HG02885 (cell line): Measurements from ENCODE around the gene ROBO1.
A peak's percentile ranks its signal among the peaks of the same experiment; 100 is the strongest.

Experiments
- ATAC-seq: cut with Tn5 transposase; IDR thresholded peaks from one replicate; pipeline ENCODE4 v1.9.1; 2021; ENCODE audit warnings: mild to moderate bottlenecking; ENCODE audit not compliant: unreplicated experiment, poor library complexity

The ROBO1 gene

DNA sequence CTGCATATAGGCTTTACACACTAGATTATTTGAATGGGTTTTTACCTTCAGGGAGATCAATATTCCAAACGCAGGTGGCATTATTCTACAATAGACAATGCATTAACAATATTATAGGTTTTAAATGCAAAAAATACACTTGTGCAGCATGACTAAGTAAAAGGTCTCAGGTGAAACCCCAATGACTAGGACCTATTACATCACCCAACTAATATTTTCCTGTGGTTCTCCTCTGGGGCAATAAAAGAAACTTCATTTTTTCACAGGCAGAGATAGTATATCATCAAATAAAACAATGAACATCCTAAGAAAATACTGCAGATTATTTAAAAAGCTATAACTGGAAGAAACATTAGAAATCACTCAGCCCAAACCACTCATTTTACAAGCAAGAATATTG is 375.3 kb downstream of the ROBO1 start:
- no peak for ATAC-seq

- ATAC-seq = no peak
These were observed 377.4 kb downstream of the ROBO1 start for GRCh38 chr3:79390352-79390751.

GRCh38 chr3:79385211-79385610 is 382.6 kb downstream of the ROBO1 start:
- no peak for ATAC-seq

DNA sequence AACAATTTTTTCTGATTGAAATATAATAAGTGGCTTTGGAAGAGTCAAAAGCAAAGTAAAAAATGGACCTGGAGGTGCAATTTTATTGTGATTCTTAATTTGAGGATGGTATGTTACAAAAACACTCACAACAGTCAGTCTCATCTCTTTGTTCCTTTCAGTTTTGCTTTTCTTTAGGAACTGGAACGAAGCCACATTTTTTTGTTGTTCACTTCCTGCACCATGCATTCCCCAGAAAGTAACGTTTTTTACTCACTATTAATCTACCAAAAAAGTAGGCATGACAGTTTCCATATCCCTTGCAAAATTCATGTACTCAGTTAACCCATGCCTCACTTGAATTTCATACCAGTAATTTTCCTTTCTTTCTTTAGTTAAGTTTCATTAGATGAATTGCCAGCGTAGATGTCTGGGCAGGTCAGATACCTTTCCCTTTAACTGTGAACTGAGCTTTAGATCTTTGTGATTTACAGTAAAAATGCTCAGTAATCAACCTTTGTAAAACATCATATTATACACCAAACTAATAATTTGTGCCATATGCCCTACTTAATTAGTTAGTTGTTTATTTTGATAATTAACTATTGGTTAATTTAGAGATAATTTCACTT is 384.3 kb downstream of the ROBO1 start:
- no peak for ATAC-seq

DNA sequence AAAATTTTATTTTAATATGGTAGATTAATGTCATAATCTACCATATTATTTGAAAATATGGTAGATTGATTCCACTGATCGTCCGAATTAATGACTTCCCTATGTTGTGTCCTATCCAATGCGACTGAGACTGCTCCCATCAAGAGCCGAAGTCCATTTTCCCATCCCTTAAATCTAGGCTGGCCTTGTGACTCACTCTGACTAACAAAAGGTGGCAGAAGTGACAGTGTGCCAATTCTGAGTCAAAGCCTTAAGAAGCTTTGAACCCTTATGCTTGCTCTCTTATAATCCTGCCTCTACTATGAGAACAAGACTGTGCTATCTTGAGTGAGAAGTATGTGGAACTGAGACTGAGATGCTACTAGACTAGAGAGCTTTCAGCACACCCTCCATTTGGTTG is 387.2 kb downstream of the ROBO1 start:
- no peak for ATAC-seq

GRCh38 chr3:79378064-79378463 is 389.7 kb downstream of the ROBO1 start:
- no peak for ATAC-seq

- ATAC-seq = no peak
These were observed 398.5 kb downstream of the ROBO1 start for GRCh38 chr3:79369306-79369705.

DNA sequence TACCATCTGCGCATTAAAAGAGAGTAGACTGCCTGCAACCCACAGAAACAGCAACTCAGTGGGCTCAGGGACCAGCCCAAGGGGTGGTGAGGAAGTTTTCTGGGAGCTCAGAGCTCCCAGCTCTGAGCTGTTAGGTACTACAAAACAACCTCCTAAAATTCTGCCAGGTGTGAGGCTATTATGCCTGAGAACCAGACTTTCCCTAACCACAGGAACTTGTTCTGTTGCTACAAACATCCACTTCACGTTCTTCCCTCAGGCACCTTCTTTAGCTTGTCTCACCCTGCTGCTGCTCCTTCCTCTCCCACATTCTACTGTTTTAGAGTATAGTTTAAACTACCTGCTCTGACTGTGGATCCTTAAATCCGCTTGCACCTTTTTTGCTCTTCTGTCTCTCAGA is 399.4 kb downstream of the ROBO1 start:
- ATAC-seq = no peak

GRCh38 chr3:79367803-79368202 is 400.0 kb downstream of the ROBO1 start:
- no peak for ATAC-seq

GRCh38 chr3:79367066-79367465 is 400.7 kb downstream of the ROBO1 start:
- ATAC-seq = no peak

- no peak for ATAC-seq
These were observed 401.4 kb downstream of the ROBO1 start for GRCh38 chr3:79366414-79366813.

GRCh38 chr3:79364784-79365183 is 403.0 kb downstream of the ROBO1 start:
- ATAC-seq = no peak

GRCh38 chr3:79362571-79363270 is 405.1 kb downstream of the ROBO1 start:
- no peak for ATAC-seq

- peak; percentile 82 for ATAC-seq
These were observed 405.9 kb downstream of the ROBO1 start for GRCh38 chr3:79361748-79362378.

DNA sequence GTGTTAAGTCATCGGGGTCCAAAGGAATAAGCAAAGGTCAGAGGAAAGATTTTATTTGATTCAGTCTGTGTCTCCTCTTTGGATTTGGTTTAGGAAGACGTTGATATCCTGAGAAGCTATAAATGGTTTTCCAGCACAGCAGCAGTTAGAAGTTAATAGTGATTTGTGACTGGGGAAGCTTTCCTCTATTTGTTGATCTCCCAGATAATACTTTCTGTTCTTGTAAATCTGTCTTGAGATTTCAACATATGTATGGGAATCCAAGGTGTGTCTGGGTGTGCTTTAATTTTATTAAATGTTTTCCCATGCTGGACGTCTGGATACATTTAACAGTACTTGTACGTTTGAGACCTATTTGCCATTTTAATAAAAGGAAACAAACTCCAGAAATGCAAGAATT is 409.5 kb downstream of the ROBO1 start:
- no peak for ATAC-seq

DNA sequence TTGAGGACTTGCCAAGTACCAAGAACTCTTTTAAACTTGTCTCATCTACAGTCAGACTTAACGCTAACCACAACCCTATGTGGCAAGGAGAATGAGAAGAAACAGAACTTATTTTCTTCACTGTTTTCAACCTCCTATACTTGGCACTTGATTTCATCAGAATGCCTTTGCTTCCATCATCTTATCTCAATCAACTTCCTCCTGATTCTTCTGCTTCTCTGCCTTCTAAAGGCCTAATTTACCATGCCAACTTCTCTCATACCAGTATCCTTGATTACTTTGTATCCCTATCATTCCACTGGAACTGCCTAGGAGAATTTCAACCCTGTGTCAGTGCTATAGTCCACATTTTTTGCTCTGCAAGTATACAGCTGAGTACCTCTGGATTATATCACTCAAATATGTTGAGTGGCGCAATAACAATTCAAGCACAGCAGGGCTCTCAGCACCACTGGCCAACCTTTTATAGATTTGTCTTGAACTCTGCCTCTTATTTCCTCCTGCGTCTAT is 413.6 kb downstream of the ROBO1 start:
- no peak for ATAC-seq

GRCh38 chr3:79351699-79352098 is 416.1 kb downstream of the ROBO1 start:
- ATAC-seq = no peak

DNA sequence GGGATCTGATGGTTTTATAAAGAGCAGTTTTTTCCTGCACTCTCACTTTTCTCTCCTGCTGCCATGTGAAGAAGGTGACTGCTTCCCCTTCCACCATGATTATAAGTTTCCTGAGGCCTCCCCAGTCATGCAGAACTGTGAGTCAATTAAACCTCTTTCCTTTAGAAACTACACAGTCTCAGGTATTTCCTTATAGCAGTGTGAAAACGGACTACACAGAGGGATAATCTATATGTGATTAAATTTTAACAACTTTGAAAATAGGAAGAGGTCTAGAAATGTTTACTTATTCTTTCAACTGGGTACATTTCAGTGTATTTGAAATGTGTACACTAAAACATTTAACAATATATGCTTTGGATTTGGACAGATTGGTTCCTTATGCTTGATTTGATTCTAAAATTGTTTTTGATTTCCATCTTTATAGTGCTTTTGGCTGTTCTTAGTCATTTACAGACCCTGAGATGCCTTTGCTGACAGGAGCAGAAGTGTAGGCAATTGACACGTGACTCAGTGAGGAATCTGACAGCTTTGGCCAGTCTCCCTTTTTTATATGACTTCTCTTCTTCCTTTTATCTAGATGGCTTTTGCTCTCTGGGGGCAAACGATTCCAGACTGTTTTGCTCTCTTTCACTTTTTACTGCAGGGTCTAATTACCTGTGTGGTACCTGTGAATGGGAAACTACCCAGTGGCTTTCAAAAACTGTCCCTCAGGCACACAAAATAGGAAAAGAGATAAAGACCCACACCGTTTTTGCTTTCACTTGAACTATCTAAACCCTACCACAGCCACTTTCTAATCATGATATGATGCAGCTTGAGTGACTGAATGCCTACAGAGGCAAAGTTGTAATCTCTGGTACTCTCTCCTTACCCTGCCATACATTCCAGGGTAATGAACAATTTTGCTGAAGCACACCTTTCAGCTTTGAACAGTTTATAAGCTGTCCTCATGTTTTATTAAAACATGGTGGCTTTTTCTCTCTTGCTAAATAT is 422.6 kb downstream of the ROBO1 start:
- ATAC-seq = no peak

DNA sequence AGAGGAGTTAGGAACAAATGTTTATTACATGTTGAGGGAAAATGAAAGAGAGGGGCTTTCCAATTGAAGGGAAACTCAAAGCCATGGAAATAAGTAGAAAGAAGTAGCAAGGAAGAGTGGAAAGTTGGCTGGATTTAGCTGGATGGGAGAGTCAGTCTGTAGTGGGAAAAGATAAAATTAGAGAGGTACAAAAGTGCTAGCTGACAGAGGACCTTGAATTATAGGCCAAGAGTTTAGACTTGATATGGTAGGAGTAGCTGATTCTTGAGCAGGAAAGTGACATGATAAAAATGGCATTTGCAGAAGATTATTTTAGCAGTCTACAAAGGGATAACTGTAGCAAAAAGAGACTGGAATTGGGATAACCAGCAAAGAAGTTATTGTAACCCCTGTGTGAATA is 425.8 kb downstream of the ROBO1 start:
- ATAC-seq = no peak

DNA sequence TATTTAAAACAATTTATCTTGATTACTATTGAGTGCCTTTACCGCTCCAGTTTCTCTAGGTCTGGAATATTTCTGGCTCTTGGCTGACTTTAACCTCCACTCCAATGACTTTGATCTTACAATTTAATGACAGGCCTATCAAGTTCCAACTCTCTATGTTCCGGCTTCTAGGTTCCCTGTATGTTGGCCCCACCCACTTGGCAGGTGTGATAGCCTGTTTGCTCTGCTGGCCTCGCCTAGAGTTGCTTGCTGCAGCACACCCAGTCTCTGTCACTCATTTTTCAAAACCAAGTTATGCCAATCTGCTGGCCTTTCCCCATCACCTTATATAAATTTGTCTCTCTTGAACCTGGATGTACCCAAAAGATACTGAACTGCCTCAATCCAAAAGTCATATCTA is 428.0 kb downstream of the ROBO1 start:
- ATAC-seq = no peak
